ELF-1 (cell line): Measurements from ENCODE around the gene ADK.
"Not testable (repeated sequence)": the region's sequence is repeated elsewhere in the genome, so short reads cannot be mapped to it uniquely, and the experiment has no call there.

Source experiments
- DNase-seq: peaks from one replicate; pipeline ENCODE4 v3.0.0-alpha.2; 2016; ENCODE audit warnings: low read depth, low spot score

Gene ADK

DNA sequence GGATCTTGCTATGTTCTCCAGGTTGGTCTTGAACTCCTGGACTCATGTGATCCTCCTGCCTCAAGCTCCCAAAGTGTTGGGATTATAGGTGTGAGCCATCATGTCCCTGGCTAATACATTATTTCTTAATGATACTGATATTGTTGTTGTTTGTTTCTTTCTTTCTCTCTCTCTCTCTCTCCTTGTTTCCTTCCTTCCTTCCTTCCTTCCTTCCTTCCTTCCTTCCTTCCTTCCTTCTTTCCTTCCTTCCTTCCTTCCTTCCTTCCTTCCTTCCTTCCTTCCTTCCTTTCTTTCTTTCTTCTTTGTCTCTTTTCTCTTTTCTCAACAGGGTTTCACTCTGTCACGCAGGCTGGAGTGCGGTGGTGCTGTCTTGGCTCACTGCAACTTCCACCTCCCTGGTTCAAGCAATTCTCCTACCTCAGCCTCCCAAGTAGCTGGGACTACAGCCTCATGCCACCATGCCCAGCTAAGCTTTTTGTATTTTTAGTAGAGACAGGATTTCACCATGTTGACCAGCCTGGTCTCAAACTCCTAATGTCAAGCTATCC, 149.1 kb downstream of the ADK start:
- not testable (repeated sequence) for DNase-seq

DNA sequence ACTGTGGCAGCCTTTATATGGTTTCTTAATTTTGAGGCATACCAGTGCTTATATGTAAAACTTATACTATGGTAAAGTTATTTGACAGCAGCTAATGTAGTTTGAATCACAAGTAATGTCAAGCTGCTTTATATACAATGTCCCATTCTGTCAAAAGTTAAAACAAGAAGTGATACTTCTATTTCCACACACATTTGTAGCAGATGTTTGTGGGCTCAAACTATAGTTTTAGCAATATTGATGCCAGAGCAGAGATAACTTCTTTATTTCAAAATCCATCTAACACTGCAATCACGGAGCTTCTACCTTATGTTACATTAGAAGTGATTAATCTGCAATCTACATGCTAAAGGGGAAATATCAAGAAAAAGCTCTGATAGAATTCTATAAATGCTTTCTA, 149.6 kb downstream of the ADK start:
- no peak for DNase-seq

DNA sequence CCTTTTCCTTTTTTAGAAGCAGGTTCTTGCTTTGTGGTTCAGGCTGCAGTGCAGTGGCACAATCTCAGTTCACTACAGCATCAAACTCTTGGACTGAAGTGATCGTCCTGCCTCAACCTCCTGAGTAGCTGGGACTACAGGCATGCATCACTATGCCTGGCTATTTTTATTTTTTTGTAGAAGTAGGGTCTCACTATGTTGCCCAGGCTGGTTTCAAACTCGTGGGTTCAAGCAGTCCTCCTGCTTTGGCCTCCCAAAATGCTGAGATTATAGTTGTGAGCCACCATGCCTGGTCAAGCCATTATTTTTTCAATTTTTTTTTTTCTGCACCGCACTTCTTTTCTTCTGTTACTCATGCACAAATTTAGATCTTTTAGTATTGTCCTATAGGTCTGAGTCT, 154.7 kb downstream of the ADK start:
- DNase-seq = no peak

DNA sequence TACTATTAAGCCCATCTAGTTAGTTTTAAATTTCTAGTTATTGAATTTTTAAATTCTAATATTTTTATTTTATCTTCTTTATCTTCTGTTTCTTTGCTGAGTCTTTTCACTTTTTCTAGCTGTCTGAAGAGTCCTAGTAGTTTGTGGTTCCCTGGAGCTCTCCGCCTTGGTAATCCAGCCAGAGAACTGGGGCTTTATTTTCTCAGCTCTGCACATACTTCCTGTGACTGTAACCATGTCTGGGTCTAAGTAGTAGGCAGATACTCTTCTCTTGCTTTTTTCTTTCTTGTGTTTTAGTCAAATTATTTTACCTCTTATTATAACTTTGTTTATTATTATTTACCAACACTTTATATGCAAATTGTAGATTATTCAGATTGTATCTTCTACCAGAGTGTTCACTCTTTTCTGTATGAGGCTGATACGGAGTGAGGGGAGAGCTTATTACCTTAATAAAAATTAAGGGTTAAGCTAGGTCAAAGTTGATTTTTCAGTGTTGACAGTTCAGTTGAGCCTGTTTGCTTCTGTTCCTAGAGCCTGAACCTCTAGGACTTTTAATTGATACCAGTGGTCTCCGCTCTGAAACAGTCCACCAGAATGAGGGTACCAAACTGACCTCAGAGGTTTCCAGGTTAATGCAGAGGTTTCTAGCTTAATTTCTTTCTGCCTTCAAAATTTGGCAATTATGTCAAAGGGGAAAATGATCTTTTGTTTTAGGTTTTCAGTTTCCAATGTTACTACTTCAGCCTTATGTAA, 155.4 kb downstream of the ADK start:
- no peak for DNase-seq

DNA sequence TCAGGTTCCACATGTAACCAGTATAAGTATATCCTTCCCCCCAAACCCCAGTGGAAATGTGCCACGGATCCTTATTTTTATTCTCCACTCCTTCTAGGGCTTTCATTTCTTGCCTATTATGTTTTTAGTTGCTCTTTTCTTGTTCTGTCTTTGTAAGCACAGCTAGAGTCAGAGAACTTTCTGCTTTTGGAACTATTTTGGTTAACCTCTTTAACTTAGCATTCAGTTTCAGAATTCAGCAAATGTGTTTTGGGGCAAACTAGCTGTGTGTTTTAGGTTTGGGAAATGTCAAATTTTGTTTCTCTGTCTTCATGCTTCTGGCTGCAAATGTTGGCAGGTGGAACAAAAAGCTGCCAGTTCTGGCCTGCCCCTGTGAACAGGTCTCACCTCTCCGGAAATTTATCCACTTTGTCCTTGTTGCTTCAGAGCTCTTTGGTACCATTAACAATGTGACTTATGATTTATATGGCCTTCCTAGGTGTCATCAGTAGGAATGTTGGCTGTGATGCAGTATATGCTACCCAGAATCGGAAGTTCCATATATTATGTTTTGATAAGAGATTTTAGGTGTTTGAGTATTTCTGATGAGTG, 156.1 kb downstream of the ADK start:
- no peak for DNase-seq

DNA sequence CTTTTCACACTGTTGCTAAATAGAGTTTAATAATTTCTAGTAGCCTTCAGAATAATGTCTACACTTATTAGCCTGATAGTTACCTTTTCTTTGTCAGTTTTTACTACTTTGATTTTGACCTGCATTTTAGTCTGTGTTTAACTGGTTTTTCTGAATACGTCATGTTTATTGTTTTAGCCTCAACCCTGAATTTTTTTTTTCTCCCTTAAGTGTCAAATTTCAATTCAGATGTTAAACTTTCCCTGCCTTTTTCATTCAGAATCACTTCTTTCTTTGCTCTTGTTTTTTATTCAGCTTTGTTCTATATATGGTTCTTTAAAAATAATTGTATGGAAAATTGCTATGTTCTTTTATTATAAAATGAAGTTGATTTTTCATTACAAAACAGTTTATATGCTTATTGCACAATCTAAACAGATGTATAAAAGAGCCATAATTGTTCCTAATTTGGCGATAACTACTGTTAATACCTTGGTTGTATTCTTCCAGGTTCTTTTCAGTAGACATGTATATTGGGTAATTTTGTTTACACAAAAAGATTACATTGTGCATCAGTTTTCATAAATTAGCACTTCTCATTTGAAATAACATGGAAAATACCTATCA, 159.7 kb downstream of the ADK start:
- DNase-seq = no peak

DNA sequence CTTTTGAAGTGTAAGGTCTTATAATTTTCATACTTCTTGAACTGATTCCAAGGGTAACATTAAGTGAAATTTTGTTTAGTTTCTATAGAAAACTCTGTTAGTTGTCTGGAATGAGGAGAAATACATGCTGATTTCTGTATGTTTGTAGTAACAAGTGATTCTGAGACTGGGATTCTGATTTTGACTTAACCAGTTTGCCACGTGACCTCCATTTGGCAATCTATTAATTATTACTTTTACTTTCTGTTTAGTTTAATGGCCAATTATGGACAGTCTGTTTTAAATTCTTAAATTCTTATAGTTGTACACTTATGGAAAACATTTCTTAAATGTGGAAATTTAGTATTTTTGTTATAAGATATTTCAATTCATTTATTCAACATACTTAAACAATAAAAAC, 163.1 kb downstream of the ADK start:
- no peak for DNase-seq

DNA sequence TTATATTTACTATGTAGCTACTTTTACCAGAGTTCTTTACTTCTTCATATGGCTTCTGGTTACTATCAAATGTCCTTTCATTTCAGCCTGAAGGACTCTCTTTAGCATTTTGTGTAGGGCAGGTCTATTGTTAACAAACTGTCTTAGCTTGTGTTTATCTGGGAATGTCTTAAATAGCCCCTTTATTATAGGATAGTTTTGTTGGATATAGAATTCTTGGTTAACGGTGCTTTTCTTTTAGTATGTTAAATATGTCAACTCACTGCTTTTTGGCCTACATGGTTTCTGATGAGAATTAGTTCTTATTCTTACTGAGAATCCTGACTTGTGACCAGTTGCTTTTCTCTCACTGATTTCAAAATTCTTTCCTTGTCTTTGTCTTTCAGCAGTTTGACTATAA, 169.0 kb downstream of the ADK start:
- no peak for DNase-seq

DNA sequence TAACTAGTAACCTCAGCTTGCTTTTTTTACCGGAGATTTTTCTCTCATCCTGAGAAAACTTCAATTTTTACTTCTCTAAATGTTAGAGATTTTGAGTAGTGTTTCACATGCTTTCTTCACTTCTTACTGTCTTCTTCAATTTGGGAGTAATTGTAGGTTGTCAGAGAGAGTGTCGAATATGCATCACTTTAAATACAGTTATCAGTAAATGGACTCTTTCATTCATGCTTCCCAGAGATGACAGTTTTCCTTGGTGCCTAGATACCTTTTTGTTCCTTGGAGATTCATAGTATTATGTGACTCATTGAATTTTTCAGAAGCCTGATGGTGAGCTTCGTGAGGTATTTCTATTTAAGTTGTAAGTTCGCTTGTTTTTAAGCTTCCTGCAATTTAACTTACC, 169.7 kb downstream of the ADK start:
- DNase-seq = no peak

DNA sequence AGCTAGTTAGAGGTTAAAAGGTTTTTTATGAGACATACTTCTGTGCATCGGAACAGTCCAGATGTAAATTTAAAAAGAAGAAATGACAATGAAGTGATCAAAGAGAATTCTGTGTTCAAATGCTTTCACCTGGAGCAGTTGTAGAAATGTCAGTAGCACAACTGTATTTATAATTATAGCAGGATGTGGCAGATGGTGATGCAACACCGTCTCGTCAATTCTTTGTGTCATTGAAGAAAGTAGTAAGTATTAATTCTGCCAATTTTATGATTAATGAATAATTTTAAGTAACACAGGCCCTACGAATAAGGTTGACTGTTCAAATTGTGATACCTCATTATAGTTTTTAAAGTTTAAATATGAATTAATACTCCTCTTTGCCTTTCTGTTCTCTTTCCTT, 171.1 kb downstream of the ADK start:
- no peak for DNase-seq

DNA sequence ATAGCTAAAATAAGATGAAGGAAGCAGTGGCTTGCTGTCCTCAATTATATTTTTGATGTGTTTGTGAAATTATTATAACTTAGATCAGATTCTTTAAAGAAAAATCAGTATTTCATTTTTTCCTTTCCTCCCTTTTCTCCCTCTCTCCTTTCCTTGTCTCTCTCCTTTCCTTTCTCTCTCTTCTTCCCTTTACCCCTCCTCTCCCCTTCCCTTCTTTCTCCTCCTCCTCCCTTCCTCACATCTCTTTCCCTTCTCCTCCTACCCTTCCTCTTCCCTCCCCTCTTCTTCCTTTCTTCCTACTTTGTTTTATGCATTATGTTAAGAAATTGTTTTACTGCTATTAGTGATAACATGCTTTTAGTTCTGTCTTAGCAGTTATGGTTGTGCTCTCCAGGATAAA, 171.5 kb downstream of the ADK start:
- DNase-seq = no peak

DNA sequence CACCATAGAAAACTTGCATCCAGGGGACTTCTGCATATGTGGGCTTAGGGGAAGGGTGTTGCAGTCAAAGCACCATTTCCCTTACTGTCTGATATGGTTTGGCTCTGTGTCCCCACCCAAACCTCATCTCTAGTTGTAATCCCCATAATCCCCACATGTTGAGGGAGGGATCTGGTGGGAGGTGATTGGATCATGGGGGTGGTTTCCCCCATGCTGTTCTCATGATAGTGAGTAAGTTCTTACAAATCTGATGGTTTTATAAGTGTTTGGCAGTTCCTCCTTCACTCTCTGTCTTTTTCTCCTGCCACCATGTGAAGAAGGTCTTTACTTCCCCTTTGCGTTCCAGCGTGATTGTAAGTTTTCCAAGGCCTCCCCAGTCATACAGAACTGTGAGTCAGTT, 177.4 kb downstream of the ADK start:
- DNase-seq = no peak

DNA sequence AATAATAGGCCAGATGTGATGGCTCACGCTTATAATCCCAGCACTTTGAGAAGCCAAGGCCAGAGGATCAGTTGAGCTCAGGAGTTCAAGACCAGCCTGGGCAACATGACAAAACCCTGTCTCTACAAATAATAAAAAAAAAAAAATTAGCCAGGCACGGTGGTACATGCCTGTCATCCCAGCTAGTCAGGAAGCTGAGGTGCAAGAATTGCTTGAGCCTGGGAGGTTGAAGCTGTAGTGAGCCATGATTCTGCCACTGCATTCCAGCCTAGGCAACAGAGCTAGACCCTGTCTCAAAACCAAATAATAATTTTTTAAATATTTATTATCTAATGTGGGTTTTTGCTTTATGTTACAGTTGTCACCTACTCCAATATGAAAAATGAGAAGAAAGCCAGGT, 178.9 kb downstream of the ADK start:
- DNase-seq = no peak

DNA sequence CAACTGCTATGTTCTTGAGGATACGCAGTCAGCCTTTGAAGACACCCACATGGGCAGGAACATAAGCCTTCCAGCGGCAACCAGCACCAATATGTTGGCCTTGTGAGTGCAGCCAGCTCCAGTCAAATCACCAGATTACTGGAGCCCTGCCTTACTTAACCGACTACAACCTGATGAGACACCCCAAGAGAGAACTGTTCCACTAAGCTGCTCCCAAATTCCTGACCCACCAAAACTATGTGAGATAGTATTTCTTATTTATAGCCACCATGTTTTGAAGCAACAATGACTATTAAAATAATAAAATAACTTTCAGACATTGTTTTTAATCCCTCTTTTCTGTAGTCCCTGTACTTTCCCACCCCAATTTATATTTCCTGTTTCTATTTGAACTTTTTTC, 179.6 kb downstream of the ADK start:
- no peak for DNase-seq

DNA sequence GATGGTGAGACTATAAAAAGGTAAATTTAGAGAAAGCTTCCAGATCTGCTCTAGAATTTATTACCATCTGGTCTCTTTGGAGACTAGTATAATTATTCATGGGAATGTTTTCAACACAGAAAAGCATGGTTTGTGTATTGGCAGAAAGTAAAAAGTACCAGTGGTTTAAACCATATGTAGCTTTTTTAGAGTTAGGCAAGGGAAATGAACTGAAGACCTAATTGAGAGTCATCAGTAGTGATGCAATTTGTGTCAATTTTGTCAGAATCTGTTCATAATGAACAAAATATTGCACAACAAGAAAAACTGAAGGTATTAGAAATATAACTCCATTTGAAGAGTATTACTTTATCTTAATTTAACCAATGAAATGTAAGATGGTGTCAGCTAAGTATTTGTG, 181.4 kb downstream of the ADK start:
- DNase-seq = no peak

DNA sequence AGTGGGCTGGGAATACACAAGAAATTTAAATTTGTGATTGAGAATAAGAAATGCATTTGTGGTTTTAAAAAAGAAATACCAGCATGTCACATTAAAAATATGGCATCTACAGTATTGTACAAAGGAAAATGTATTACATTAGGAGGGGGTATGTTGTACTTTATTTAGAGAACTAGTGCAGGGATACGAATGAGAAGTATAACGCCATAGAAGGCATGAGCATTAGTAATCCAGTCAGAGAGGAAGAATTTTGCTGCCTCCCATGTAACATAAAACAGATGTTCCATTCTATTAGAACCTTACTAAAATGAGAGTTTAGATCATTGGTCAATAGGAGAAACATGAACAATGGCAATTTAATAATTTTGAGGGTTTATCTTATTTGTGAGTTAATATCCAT, 182.2 kb downstream of the ADK start:
- no peak for DNase-seq

DNA sequence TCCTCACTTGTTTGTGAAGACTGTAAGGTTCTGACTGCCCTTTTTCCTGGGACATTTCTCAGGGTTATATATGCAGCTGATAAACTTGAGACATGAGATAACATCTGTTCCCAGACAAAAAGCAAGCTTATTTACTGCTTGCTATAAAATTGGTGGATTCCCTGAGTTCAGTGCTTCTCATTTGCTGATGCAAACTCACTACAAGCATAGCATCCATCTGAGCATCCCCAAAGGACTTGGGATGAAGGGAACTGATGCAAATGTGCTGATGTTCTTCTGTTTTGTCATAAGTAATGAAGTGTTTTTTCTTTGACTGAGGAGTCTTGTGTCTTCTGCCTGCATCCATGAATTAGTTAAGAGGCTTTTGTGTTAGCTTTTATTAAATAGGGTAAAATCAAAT, 183.2 kb downstream of the ADK start:
- no peak for DNase-seq

DNA sequence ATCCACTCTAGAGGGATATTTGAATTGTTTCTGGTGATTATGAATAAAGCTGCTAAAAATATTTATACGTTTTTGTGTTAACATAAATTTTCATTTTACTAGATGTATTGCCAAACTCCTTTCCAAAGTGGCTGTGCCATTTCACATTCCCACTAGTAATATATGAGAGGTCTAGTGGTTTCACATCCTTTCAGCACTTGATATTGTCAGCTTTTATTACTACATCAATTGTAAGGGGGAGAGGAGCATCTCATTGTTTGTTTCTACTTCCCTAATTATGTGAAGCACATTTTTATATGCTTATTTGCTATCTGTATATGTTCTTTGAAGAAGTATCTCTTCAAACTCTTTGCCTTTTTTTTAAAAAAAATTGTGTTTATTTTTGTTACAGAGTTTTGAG, 184.5 kb downstream of the ADK start:
- no peak for DNase-seq

DNA sequence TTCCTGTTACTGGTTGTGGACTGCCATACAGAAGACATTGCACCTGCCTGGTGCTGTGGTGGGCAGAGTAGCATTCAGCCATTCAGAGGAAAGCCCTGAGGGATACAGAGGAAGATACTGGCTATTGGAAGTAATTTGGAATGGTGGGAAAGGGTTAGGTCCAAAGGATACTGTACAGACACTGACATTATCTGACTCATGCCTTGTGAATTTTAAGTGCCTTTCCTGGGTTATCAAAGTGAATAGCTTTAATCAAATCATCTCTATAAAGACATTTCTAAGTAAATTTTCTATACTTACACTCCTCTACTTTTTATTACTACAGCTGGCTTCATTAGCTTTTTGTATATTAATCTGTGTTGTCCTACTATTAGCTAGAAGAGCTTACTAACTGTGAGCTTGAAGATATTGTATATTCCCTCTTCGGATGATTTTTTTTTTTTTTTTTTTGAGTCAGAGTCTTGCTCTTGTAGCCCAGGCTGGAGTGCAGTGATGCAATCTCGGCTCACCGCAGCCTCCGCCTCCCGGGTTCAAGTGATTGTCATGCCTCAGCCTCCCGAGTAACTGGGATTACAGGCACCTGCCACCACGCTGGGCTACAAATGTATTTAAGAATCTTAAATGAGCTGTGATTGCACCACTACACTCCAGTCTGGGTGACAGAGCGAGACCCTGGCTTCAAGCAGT, 186.5 kb downstream of the ADK start:
- DNase-seq = no peak

DNA sequence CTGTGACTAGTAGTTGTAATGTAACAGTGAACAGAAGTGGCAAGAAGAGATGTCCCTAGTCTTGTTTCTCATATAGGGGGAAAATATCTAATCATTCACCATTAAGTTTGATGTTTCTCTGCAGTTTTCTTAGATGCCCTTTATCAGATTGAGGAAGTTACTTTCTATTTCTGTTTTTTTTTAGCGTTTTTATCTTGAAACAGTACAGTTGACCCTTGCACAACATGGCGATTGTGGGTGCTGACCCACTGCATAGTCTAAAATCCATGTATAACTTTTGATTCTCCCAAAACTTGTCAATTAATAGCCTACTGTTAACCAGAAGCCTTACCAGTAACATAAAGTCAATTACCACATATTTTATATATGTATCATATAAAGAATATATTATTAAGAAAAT, 192.0 kb downstream of the ADK start:
- DNase-seq = no peak

DNA sequence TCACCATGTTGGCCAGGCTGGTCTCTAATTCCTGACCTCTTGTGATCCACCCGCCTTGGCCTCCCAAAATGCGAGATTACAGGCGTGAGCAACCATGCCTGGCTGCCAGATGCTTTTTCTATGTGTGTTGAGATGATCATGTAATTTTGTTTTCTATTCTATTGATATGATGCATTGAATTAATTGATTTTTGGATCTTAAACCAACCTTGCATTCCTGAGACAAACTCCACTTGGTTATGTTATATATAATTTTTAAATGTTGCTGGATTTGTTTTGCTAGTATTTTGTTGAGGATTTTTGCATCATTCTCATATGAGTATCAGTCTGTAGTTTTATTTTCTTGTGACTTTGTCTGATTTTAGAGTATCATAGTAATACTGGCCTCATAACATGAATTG, 192.8 kb downstream of the ADK start:
- no peak for DNase-seq

DNA sequence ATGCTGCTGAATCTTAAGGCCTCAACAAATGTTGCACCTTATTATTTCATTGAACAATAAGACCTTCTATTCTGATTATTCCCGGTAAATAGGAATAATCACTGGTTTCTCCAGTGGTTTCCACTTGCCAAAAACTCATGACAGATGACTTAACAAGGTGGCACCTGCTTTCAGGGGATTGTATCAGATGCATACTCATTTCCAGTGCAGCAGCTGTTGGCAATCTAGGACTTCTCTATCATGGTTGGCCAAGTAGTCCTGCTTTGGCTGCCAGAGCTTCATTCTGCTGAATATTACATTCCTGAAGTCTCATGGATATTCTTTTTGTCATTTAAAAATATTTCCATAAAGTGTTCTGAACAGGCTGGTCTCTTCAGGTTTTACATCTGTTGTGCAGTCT, 193.3 kb downstream of the ADK start:
- no peak for DNase-seq

DNA sequence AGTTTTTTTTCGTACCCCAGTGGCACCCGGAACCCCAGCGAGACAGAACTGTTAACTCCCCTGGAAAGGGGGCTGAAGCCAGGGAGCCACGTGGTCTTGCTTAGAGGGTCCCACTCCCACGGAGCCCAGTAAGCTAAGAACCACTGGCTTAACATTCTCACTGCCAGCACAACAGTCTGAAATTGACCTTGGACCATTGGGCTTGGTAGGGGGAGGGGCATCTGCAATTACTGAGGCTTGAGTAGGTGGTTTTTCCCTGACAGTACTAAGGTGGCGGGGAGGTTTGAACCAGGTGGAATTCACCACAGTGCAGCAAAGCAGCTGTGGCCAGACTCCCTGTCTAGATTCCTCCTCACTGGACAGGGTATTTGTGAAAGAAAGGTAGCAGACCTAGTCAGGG, 196.5 kb downstream of the ADK start:
- no peak for DNase-seq
